OCI-LY1 (cell line): ENCODE data around the gene AP4E1.

Source experiments
- H2AFZ ChIP-seq: fragments of 200-600 bp; sonication (generic), shearing (Covaris generic); 2 replicates; pipeline ENCODE4 v1.6.0; 2014; ENCODE audit warnings: antibody characterized with exemption, mild to moderate bottlenecking, low read length
- H3F3A ChIP-seq: fragments of 200-600 bp; sonication (generic), shearing (Covaris generic); 2 replicates; pipeline ENCODE4 v1.6.0; 2014; ENCODE audit warnings: mild to moderate bottlenecking, antibody characterized with exemption, low read length, moderate library complexity; ENCODE audit not compliant: insufficient read depth
- H3K27ac ChIP-seq: fragments of 200-600 bp; sonication (generic); 2 replicates; pipeline ENCODE4 v1.5.1; 2014; ENCODE audit warnings: low read length, mixed run types, mild to moderate bottlenecking, low read depth; ENCODE audit not compliant: poor library complexity, severe bottlenecking
- H3K27me3 ChIP-seq: fragments of 200-600 bp; sonication (generic); 2 replicates; pipeline ENCODE4 v1.6.0; 2014; ENCODE audit warnings: antibody characterized with exemption, mild to moderate bottlenecking, low read length, moderate library complexity; ENCODE audit not compliant: insufficient read depth
- H3K36me3 ChIP-seq: fragments of 200-600 bp; sonication (generic); 2 replicates; pipeline ENCODE4 v1.6.1; 2014; ENCODE audit warnings: mild to moderate bottlenecking, antibody characterized with exemption, low read length, moderate library complexity, mixed read lengths; ENCODE audit not compliant: insufficient read depth
- H3K4me1 ChIP-seq: fragments of 200-600 bp; sonication (generic); 2 replicates; pipeline ENCODE4 v1.5.1; 2014; ENCODE audit warnings: mild to moderate bottlenecking, low read length, moderate library complexity; ENCODE audit not compliant: insufficient read depth, severe bottlenecking
- H3K4me2 ChIP-seq: fragments of 200-600 bp; sonication (generic), shearing (Covaris generic); 2 replicates; pipeline ENCODE4 v1.6.1; 2014; ENCODE audit warnings: low read length
- H3K4me3 ChIP-seq: fragments of 200-600 bp; sonication (generic); 2 replicates; pipeline ENCODE4 v1.5.1; 2014; ENCODE audit warnings: low read length, low read depth, mild to moderate bottlenecking, mixed read lengths; ENCODE audit not compliant: poor library complexity, severe bottlenecking
- H3K79me2 ChIP-seq: fragments of 200-600 bp; shearing (Covaris generic); 2 replicates; pipeline ENCODE4 v1.6.1; 2016; ENCODE audit warnings: mixed run types, low read length, mixed read lengths; ENCODE audit not compliant: insufficient read depth
- H3K9ac ChIP-seq: fragments of 200-600 bp; sonication (generic), shearing (Covaris generic); 2 replicates; pipeline ENCODE4 v1.6.1; 2014; ENCODE audit warnings: mild to moderate bottlenecking, low read length, mixed read lengths
- H3K9me2 ChIP-seq: fragments of 200-600 bp; sonication (generic), shearing (Covaris generic); 2 replicates; pipeline ENCODE4 v1.6.1; 2014; ENCODE audit warnings: low read depth, mild to moderate bottlenecking, low read length, mixed read lengths
- H3K9me3 ChIP-seq: fragments of 200-600 bp; shearing (Covaris generic); 2 replicates; pipeline ENCODE4 v1.6.1; 2014; ENCODE audit warnings: low read length, mixed read lengths
- H4K20me1 ChIP-seq: fragments of 200-600 bp; sonication (generic), shearing (Covaris generic); 2 replicates; pipeline ENCODE4 v1.6.0; 2016; ENCODE audit warnings: mild to moderate bottlenecking, low read length; ENCODE audit not compliant: insufficient read depth
- CTCF ChIP-seq: fragments of 200-600 bp; sonication (generic), shearing (Covaris generic); IDR thresholded peaks from 2 replicates; pipeline ENCODE4 v1.5.1; 2017; ENCODE audit warnings: mild to moderate bottlenecking, antibody characterized with exemption, low read length, moderate library complexity, mixed read lengths
- EZH2 ChIP-seq: fragments of 200-600 bp; sonication (generic), shearing (Covaris generic); IDR thresholded peaks from 2 replicates; pipeline ENCODE4 v1.8.0; 2017; ENCODE audit warnings: borderline replicate concordance, mixed run types, mild to moderate bottlenecking, antibody characterized with exemption, low read length, moderate library complexity, mixed read lengths

AP4E1 gene

GRCh38 chr15:50929062-50929461, 20.6 kb downstream of the AP4E1 start:
- no peaks in the 10 kb centered on the region for H3K4me1 ChIP-seq
- H3K36me3 ChIP-seq, result peaks cover 54% of the 10 kb centered on the region
- H3K4me3 ChIP-seq, result no peak overlapping the region
- no peaks in the 10 kb centered on the region for H3F3A ChIP-seq
- H3K9me2 ChIP-seq, result no peaks in the 10 kb centered on the region
- H3K9me3 ChIP-seq, result no peaks in the 10 kb centered on the region
- no peak overlapping the region for H3K9ac ChIP-seq
- no peak overlapping the region for H2AFZ ChIP-seq
- H3K27me3 ChIP-seq, result no peaks in the 10 kb centered on the region
- H3K79me2 ChIP-seq, result no peaks in the 10 kb centered on the region
- no peak for TF ChIP-seq EZH2
- no peak for TF ChIP-seq CTCF
- no peak overlapping the region for H3K27ac ChIP-seq
- H4K20me1 ChIP-seq, result no peaks in the 10 kb centered on the region
- no peak overlapping the region for H3K4me2 ChIP-seq

GRCh38 chr15:50930792-50931191, 22.3 kb downstream of the AP4E1 start:
- H3K9me2 ChIP-seq, result no peaks in the 10 kb centered on the region
- H3F3A ChIP-seq, result no peaks in the 10 kb centered on the region
- no peak overlapping the region for H3K27ac ChIP-seq
- no peaks in the 10 kb centered on the region for H4K20me1 ChIP-seq
- no peaks in the 10 kb centered on the region for H3K4me1 ChIP-seq
- H3K9me3 ChIP-seq, result no peaks in the 10 kb centered on the region
- H3K9ac ChIP-seq, result no peak overlapping the region
- H3K27me3 ChIP-seq, result no peaks in the 10 kb centered on the region
- H3K4me3 ChIP-seq, result no peak overlapping the region
- H3K4me2 ChIP-seq, result no peak overlapping the region
- peaks cover 53% of the 10 kb centered on the region for H3K36me3 ChIP-seq
- TF ChIP-seq EZH2 (no peak), CTCF (no peak)
- no peak overlapping the region for H2AFZ ChIP-seq
- no peaks in the 10 kb centered on the region for H3K79me2 ChIP-seq

- Histone ChIP-seq H3K9me2 (no peaks in the 10 kb centered on the region), H4K20me1 (no peaks in the 10 kb centered on the region), H3K36me3 (peaks cover 36% of the 10 kb centered on the region), H2AFZ (no peak overlapping the region), H3K9me3 (no peaks in the 10 kb centered on the region), H3K9ac (no peak overlapping the region), H3F3A (no peaks in the 10 kb centered on the region), H3K79me2 (no peaks in the 10 kb centered on the region), H3K4me3 (no peak overlapping the region), H3K27ac (no peak overlapping the region), H3K4me2 (no peak overlapping the region), H3K4me1 (no peaks in the 10 kb centered on the region), H3K27me3 (no peaks in the 10 kb centered on the region)
- no peak for TF ChIP-seq EZH2
- TF ChIP-seq CTCF, result no peak
Observed at GRCh38 chr15:50933341-50933740, 24.9 kb downstream of the AP4E1 start.
